Type B pancreatic cell (in vitro differentiated cells): ENCODE results near the gene OR1L1. TPM values are rescaled to one million over a fixed set of nuclear protein-coding genes. Genes with fewer than 3 reads are reported as not detected.

Experiments
- DNase-seq: peaks from one replicate; pipeline ENCODE4 v3.0.0; 2021; ENCODE audit warnings: mixed read lengths; ENCODE audit not compliant: unreplicated experiment; ENCODE audit errors: extremely low spot score
- H3K27ac Mint-ChIP-seq: 2 replicates; pipeline ENCODE4 v1.8.0; 2021; ENCODE audit warnings: mild to moderate bottlenecking, mixed read lengths
- H3K27me3 Mint-ChIP-seq: 2 replicates; pipeline ENCODE4 v1.8.0; 2021; ENCODE audit warnings: mixed read lengths
- H3K36me3 Mint-ChIP-seq: 2 replicates; pipeline ENCODE4 v1.8.0; 2021; ENCODE audit warnings: mixed read lengths
- H3K4me1 Mint-ChIP-seq: one replicate; pipeline ENCODE4 v1.8.0; 2021; ENCODE audit warnings: mixed read lengths; ENCODE audit not compliant: unreplicated experiment
- H3K4me3 Mint-ChIP-seq: 2 replicates; pipeline ENCODE4 v1.8.0; 2021; ENCODE audit warnings: mild to moderate bottlenecking, mixed read lengths
- H3K9me3 Mint-ChIP-seq: 2 replicates; pipeline ENCODE4 v1.8.0; 2021; ENCODE audit warnings: mixed read lengths
- long read RNA-seq: library from polyadenylated mRNA; unstranded; transcript quantifications from one replicate; pipeline ENCODE4 v2.0.0, GENCODE V29; 2020
- total RNA-seq: library from RNA; stranded (reverse); gene quantifications from 2 replicates; pipeline ENCODE4 v1.2.1, GENCODE V29; 2021; ENCODE audit warnings: low replicate concordance
- TF ChIP-seq, protein P1 (sequence below): fragments of 200-600 bp; sonication (generic); conservative IDR thresholded peaks from 2 replicates; pipeline ENCODE4 v1.5.0; 2021; ENCODE audit warnings: antibody characterized with exemption, mild to moderate bottlenecking

OR1L1 gene, protein sequence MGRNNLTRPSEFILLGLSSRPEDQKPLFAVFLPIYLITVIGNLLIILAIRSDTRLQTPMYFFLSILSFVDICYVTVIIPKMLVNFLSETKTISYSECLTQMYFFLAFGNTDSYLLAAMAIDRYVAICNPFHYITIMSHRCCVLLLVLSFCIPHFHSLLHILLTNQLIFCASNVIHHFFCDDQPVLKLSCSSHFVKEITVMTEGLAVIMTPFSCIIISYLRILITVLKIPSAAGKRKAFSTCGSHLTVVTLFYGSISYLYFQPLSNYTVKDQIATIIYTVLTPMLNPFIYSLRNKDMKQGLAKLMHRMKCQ
- not detected in 2 replicates for total RNA-seq
- long read RNA-seq = 0 reads

DNA sequence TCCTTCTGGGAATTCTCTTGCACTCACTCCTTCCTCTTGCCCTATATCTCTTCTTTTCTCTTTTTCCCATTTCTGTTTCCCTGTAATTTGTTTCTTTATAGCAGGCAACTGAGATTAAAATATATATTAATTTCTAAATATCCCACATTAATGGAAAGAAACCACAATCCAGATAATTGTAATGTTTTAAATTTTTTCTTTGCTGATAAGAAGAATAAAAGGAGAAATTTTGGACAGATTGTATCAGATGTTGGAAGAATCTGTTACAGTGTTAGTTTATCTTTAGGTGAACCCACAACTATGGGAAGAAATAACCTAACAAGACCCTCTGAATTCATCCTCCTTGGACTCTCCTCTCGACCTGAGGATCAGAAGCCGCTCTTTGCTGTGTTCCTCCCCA is at the start of gene OR1L1:
TSS of gene OR1L1 (plus strand) at position 301 of the 400 bp plus-strand sequence. CDS start at position 301, 0 bp downstream.
- DNase-seq = no peak
- no peaks in the 10 kb centered on the region for H3K36me3 Mint-ChIP-seq
- H3K9me3 Mint-ChIP-seq = no peaks in the 10 kb centered on the region
- no peak within 1 kb of the TSS for H3K27ac Mint-ChIP-seq
- H3K4me1 Mint-ChIP-seq = no peaks in the 10 kb centered on the region
- TF ChIP-seq, protein P1, sequence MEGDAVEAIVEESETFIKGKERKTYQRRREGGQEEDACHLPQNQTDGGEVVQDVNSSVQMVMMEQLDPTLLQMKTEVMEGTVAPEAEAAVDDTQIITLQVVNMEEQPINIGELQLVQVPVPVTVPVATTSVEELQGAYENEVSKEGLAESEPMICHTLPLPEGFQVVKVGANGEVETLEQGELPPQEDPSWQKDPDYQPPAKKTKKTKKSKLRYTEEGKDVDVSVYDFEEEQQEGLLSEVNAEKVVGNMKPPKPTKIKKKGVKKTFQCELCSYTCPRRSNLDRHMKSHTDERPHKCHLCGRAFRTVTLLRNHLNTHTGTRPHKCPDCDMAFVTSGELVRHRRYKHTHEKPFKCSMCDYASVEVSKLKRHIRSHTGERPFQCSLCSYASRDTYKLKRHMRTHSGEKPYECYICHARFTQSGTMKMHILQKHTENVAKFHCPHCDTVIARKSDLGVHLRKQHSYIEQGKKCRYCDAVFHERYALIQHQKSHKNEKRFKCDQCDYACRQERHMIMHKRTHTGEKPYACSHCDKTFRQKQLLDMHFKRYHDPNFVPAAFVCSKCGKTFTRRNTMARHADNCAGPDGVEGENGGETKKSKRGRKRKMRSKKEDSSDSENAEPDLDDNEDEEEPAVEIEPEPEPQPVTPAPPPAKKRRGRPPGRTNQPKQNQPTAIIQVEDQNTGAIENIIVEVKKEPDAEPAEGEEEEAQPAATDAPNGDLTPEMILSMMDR = no peak
- no peak within 1 kb of the TSS for H3K4me3 Mint-ChIP-seq
- no peaks in the 10 kb centered on the region for H3K27me3 Mint-ChIP-seq

DNA sequence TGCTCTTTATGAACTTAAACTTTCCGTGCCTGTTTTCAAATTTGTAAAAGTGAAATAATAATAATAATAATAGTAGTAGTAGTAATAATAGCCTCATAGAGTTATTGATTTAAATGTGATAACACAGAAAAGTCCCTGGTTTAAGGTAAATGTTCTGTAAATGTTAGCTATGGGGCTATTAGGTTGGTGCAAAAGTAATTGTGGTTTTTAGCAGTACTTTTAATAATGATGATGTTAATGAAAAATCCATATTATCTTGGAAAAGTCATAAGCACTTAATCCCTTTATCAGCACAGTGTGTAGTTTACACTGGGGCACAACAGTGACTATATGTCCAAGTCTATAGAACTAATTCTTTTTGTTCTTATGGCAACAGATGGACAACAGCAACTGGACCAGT is 47.2 kb upstream of the OR1L1 start, which contains the start of gene OR1Q1:
TSS of gene OR1Q1 (plus strand) at position 377 of the 400 bp plus-strand sequence. CDS start at position 377, 0 bp downstream.
- no peak for DNase-seq
- no peaks in the 10 kb centered on the region for H3K36me3 Mint-ChIP-seq
- TF ChIP-seq, protein P1 = no peak
- H3K4me3 Mint-ChIP-seq = no peak within 1 kb of the TSS
- H3K9me3 Mint-ChIP-seq = no peaks in the 10 kb centered on the region
- no peaks in the 10 kb centered on the region for H3K27me3 Mint-ChIP-seq
- no peak within 1 kb of the TSS for H3K27ac Mint-ChIP-seq
- no peaks in the 10 kb centered on the region for H3K4me1 Mint-ChIP-seq

DNA sequence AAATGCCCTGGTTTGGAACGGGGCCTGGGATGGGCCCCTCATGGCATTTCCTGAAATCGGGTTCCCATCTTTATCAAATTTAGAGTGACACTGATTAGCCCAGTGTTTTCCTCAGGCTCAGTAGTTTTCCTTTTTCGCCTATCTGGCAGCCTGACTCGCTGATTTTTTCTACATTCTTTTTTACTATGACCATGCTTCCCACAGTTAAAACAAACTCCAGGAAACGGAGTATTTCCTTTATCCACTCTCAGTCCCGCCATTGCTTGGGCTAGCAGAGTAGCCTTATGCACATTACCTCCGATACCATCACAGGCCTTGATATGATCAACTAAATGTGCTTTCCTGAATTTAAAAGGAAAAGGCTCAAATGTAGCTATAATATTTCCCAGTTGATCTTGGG is 41.5 kb upstream of the OR1L1 start:
- TF ChIP-seq, protein P1 = no peak
- H3K27ac Mint-ChIP-seq = no peak overlapping the region
- no peak for DNase-seq
- no peaks in the 10 kb centered on the region for H3K4me1 Mint-ChIP-seq
- H3K9me3 Mint-ChIP-seq = no peaks in the 10 kb centered on the region
- no peaks in the 10 kb centered on the region for H3K27me3 Mint-ChIP-seq
- no peak overlapping the region for H3K4me3 Mint-ChIP-seq
- H3K36me3 Mint-ChIP-seq = no peaks in the 10 kb centered on the region

DNA sequence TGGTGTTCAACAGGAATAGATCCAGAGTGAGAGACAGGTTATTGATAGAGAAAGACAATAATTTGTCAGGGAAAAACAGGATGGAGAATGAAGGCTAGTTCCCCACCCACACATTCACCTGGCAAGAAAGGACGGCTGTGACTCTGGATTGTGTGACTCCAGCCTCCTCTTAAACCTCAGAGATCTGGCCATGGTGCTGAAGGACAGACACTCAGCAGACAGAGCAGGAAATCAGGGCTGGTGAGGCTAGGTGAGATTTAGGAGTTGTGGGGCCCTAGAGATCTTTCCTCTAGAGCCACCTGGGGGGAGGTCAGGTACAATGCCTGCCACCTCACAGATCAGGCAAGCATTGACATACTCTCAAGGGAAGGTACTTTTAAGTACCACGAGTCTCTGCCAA is 19.3 kb upstream of the OR1L1 start:
- H3K4me3 Mint-ChIP-seq = no peak overlapping the region
- H3K36me3 Mint-ChIP-seq = no peaks in the 10 kb centered on the region
- no peak for DNase-seq
- H3K4me1 Mint-ChIP-seq = no peaks in the 10 kb centered on the region
- H3K27me3 Mint-ChIP-seq = no peaks in the 10 kb centered on the region
- H3K9me3 Mint-ChIP-seq = no peaks in the 10 kb centered on the region
- no peak overlapping the region for H3K27ac Mint-ChIP-seq
- TF ChIP-seq, protein P1 = no peak

DNA sequence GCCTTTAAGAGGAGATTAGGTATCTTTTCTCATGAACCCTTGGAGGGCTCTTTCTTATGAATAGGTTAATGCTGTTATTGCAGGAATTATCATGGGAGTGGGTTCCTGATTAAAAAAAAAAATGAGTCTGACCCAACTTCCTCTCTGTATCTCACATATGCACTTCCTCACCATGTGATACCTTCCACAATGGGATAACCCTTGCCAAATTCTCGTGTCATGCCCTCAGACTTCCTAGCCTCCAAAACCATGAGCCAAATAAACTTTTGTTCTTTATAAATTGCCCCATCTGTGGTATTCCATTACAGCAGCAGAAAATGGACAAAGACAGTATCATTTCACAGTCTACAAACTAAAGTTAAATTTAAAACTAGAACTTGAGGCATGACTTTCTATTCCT is 5.1 kb upstream of the OR1L1 start:
- Mint-ChIP-seq H3K27me3 (no peaks in the 10 kb centered on the region), H3K4me3 (no peak overlapping the region)

More for the DNA sequence above, 5.1 kb upstream of the OR1L1 start:
- TF ChIP-seq, protein P1 = no peak
- Mint-ChIP-seq H3K27ac (no peak overlapping the region), H3K36me3 (no peaks in the 10 kb centered on the region), H3K9me3 (no peaks in the 10 kb centered on the region), H3K4me1 (no peaks in the 10 kb centered on the region)
- DNase-seq = no peak
